GM19324 (cell line): ENCODE measurements around the gene ODF2.
"Not testable (repeated sequence)": the region's sequence is repeated elsewhere in the genome, so short reads cannot be mapped to it uniquely, and the experiment has no call there.

ENCODE experiments used
- ATAC-seq: cut with Tn5 transposase; IDR thresholded peaks from one replicate; pipeline ENCODE4 v1.9.1; 2021; ENCODE audit warnings: mild to moderate bottlenecking, moderate library complexity; ENCODE audit not compliant: unreplicated experiment, low FRiP score

The ODF2 gene

DNA sequence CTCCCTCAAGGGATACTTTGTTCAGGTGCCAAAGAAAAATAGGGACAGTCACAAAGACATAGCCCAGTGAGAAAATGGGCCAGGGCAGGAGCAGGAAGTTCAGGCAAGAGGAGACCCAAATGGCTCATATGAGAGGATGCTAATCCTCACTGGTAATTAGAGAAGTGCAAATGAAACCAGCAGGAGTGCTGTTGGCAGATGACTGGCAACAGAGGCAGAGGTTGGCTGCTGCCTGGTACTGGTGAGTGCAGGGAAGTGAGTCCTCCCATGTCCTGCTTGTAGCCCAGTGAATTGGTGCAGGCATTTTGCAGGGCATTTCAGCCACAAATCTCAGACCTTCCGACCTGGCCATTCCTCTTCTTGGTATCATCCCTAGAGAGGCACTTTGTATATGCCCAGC, 23.5 kb downstream of the ODF2 start:
- ATAC-seq, result no peak

- no peak for ATAC-seq
Measured at GRCh38 chr9:128481561-128481960, 25.8 kb downstream of the ODF2 start.

DNA sequence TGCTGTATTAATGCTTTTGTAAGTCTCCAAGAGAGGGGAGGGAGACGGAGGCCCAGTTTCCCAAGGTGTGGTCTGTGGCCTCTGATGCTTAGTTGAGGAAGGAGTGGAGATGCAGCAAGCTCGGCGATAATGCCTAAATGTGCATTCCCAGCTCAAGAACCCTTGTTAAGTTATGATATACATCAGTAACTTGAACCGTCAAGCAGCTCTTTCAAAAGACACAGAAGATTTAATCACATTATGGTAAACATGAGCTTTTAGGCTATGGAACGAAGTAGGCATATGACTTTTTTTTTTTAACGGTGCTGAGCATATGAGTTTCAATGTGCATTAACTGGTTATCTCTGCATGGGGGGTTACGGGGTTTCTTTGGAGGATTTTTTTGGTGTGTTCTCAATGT, 26.4 kb downstream of the ODF2 start:
- ATAC-seq, result no peak

DNA sequence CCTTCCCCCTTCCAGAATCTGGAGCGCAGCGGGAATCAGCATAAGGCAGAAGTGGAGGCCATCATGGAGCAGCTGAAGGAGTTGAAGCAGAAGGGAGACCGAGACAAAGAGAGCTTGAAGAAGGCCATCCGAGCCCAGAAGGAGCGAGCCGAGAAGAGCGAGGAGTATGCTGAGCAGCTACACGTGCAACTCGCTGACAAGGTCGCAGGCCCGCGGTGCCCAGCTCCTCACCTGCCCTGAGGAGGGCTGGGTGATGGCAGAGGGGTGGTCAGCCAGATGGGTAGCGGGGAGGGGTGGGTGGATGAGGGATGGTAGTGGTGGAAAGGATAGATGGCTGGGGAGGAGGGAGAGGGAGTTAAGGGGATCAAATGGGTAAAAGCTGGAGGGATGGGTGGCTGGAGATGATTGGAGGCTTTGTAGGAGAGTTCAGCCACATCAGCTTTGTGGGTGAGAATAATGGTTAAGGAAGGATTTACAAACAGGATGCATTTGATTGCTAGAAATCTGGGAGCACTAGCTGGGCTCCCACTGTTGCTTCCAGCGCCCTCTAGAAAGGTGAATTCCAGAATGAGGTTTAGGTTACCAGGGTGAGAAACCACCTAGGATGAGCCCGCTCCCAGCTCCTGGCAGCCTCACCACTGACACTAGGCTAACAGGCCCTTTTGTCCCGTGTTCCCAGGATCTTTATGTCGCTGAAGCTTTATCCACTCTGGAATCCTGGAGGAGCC, 29.0 kb downstream of the ODF2 start:
- no peak for ATAC-seq

- ATAC-seq, result no peak
Measured at GRCh38 chr9:128485414-128485855, 29.6 kb downstream of the ODF2 start.

- ATAC-seq, result no peak
Measured at GRCh38 chr9:128486201-128486600, 30.4 kb downstream of the ODF2 start.

GRCh38 chr9:128493424-128493823, 37.6 kb downstream of the ODF2 start:
- no peak for ATAC-seq

- no peak for ATAC-seq
Measured at GRCh38 chr9:128494108-128494745, 38.4 kb downstream of the ODF2 start.

GRCh38 chr9:128494746-128495129, 38.9 kb downstream of the ODF2 start:
- no peak for ATAC-seq

- ATAC-seq, result no peak
Measured at GRCh38 chr9:128495296-128495695, 39.5 kb downstream of the ODF2 start.

DNA sequence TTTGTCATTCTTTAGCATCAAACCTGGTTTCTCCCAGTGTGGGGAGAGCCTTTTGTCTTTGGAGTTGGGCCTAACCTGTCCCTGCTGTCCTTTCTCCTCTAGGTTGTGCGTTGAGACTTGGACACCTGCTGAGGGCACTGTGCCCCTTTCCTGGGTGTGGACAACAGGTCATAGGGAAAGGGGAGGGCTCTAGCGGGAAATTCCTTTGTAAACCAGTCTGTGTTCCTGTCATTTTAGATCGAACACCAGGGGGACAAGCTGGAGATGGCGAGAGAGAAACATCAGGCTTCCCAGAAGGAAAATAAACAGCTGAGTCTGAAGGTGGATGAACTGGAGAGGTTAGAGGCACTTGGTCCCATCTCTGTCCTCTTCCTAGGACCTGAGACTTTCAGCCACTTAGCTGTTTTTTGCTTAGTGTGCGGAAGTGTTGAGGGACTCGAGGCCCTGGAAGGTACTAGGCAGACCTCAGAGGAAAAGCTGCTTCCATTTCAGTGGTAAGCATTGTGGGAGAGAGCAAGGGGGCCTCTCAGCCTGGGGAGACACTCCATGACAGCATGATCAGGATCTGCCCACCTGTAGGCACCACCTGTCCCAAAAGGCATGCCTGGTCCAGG, 40.1 kb downstream of the ODF2 start:
- ATAC-seq, result no peak

DNA sequence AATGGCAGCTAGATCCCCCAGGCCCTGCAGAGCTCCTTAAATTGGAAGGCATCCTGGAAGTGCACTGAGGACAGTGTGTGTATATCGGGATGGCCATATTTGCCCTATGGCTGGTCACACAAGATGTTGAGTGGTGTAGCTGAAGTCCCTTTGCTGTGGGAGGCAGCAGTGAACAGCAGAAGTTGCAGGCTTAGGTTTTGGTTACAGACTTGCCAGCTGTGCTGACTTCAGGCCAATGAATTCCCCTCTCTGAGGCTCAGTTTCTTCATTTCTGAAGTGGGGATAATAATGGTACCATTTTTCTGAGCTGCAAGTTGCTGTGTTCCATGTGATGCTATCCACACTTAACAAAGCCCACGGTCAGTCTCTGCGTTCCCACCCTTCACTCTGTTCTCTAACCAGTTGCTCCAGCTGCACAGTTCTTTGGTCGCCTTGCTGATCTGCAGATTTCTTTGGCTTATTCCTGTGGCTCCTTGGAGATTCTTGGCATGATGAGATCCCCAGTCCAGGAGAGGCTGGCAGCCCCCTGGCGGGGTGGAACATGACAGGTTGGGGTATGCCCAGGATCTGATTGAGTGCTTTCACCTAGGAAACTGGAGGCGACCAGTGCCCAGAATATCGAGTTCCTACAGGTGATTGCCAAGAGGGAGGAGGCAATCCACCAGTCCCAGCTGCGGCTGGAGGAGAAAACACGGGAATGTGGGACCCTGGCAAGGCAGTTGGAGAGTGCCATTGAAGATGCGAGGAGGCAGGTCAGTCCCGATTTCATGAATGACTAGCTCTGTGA, 42.2 kb downstream of the ODF2 start:
- ATAC-seq, result no peak

DNA sequence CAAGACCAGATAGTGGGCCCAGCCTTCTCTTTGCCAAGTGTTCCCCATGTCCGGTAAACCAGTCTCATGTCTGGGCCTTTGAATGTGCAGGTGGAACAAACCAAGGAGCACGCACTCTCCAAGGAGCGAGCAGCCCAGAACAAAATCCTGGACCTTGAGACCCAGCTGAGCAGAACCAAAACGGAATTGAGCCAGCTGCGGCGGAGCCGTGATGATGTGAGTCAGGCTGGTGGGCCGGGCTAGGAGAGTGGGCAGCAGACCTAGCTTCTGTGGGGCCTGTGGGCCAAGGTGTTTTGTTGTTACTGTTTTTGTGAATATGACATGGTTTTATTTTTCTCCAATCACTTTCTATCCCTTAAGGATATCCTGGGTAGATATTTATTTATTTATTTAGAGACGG, 43.1 kb downstream of the ODF2 start:
- ATAC-seq, result no peak

DNA sequence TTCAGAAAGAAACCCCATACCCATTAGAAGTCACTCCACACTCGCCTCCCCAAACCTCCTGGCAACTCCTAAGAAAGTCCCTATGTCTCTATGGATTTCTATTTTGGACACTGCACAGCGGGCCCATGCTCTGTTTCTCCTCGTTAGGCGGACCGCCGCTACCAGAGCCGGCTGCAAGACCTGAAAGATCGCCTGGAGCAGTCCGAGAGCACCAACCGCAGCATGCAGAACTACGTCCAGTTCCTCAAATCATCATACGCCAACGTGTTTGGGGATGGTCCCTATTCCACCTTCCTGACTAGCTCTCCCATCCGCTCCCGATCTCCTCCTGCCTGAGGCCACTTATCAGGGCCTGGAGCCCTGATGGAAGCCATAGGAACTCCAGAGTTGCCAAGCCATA, 44.1 kb downstream of the ODF2 start:
- no peak for ATAC-seq

DNA sequence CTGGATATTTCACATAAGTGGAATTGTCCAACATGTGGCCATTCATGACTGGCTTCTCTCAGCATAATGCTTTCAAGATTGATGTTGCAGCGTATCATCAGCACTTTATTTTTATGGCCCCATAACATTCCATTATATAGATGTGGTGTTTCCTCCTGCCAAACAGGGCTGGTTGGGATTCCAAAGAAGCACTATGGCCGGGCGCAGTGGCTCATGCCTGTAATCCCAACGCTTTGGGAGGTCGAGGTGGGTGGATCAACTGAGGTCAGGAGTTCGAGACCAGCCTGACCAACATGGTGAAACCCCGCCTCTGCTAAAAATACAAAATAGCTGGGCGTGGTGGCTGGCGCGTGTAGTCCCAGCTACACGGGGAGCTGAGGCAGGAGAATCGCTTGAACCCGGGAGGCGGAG, 47.6 kb downstream of the ODF2 start:
- not testable (repeated sequence) for ATAC-seq

- ATAC-seq, result no peak
Measured at GRCh38 chr9:128503870-128504269, 48.1 kb downstream of the ODF2 start.

GRCh38 chr9:128504485-128505413, 48.9 kb downstream of the ODF2 start, which contains the start of gene GLE1:
GLE1 (plus strand) TSS chr9:128504719; CDS start chr9:128504806, 87 bp downstream.
- ATAC-seq, result peak; percentile 91

GRCh38 chr9:128505414-128505765, 49.6 kb downstream of the ODF2 start:
- ATAC-seq, result no peak

- not testable (repeated sequence) for ATAC-seq
Measured at GRCh38 chr9:128505906-128506305, 50.1 kb downstream of the ODF2 start.

DNA sequence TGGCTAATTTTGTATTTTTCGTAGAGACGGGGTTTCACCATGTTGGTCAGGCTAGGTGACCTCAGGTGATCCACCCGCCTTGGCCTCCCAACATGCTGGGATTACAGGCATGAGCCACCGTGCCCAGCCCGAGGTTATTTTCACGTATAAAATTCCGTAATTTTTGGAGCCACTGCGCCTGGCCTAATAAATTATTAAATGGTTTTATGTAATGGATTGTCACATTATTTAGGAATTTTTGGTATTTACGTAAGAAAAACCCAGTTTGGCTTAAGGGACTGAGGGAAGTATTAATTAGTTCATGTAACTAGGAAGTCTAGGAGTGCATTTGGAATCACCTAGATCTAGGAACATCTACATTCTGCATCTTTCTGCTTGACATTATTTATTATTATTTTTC, 57.0 kb downstream of the ODF2 start:
- no peak for ATAC-seq
